ENCODE results near the gene HSBP1. TPM values are rescaled to one million over a fixed set of nuclear protein-coding genes. Genes with fewer than 3 reads are reported as not detected.

Gene HSBP1
- total RNA-seq, 2 experiments from 2014 or later, result 17.4 to 21.9 TPM

DNA sequence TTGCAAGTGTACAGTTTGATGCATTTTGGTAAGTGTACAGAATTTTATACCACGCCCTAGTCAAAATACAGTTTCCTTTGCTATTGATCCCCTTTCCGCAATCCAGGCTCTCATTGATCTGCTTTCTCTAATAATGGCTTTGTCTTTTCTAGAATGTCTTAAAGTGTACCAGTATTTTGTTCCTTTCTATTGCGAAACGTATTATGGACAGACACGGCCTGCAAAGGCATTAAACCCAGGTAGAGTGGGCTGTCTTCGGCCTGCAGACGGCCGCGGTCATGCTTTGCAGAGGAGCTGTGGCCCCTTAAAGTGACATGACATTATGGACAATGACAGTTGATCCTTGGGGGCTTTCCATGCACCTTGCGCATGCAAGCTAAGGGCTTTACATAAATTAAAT lies 15.9 kb upstream of the HSBP1 start:
- H3K27me3 Mint-ChIP-seq, result peaks cover 14% of the 10 kb centered on the region
- no peaks in the 10 kb centered on the region for H3K4me1 Mint-ChIP-seq (ENCODE audit: low read depth)
- Histone ChIP-seq H3K9me3 (ENCODE audit: control insufficient read depth in 1 of 2, insufficient read depth in 1 of 2, low read length in 2 of 2) (no peaks in the 10 kb centered on the region), H3K4me3 (ENCODE audit: low read length) (no peak overlapping the region), H3K4me1 (ENCODE audit: insufficient read depth, low read length) (no peaks in the 10 kb centered on the region), H3K27me3 (ENCODE audit: control insufficient read depth in 1 of 2, insufficient read depth in 2 of 2, low read length in 2 of 2) (no peaks in the 10 kb centered on the region), H3K36me3 (ENCODE audit: insufficient read depth, low read length) (no peaks in the 10 kb centered on the region), H3K27ac (ENCODE audit: low read depth in 1 of 2, low read length in 2 of 2) (no peak overlapping the region)
- ATAC-seq (ENCODE audit: poor library complexity) (no peak), DNase-seq (no peak)
- TF ChIP-seq, protein P1, sequence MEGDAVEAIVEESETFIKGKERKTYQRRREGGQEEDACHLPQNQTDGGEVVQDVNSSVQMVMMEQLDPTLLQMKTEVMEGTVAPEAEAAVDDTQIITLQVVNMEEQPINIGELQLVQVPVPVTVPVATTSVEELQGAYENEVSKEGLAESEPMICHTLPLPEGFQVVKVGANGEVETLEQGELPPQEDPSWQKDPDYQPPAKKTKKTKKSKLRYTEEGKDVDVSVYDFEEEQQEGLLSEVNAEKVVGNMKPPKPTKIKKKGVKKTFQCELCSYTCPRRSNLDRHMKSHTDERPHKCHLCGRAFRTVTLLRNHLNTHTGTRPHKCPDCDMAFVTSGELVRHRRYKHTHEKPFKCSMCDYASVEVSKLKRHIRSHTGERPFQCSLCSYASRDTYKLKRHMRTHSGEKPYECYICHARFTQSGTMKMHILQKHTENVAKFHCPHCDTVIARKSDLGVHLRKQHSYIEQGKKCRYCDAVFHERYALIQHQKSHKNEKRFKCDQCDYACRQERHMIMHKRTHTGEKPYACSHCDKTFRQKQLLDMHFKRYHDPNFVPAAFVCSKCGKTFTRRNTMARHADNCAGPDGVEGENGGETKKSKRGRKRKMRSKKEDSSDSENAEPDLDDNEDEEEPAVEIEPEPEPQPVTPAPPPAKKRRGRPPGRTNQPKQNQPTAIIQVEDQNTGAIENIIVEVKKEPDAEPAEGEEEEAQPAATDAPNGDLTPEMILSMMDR (IDR thresholded peaks at IDR 0.05), result no peak
- no peak overlapping the region for H3K4me3 Mint-ChIP-seq
- intact Hi-C loops (cut with DNase I, micrococcal nuclease), result no loop called here
- no peaks in the 10 kb centered on the region for H3K36me3 Mint-ChIP-seq (ENCODE audit: low read depth)
- no peak overlapping the region for H3K27ac Mint-ChIP-seq
- H3K9me3 Mint-ChIP-seq, result no peaks in the 10 kb centered on the region
- ChIA-PET POLR2A (no interaction called here), CTCF (no interaction called here)

- Histone ChIP-seq H3K4me3 (ENCODE audit: low read length) (no peak overlapping the region), H3K27ac (ENCODE audit: low read depth in 1 of 2, low read length in 2 of 2) (no peak overlapping the region), H3K36me3 (ENCODE audit: insufficient read depth, low read length) (no peaks in the 10 kb centered on the region), H3K27me3 (ENCODE audit: control insufficient read depth in 1 of 2, insufficient read depth in 2 of 2, low read length in 2 of 2) (no peaks in the 10 kb centered on the region), H3K9me3 (ENCODE audit: control insufficient read depth in 1 of 2, insufficient read depth in 1 of 2, low read length in 2 of 2) (no peaks in the 10 kb centered on the region), H3K4me1 (ENCODE audit: insufficient read depth, low read length) (no peaks in the 10 kb centered on the region)
- DNase-seq (no peak), ATAC-seq (ENCODE audit: poor library complexity) (no peak)
- POLR2A ChIA-PET, result no interaction called here
- Mint-ChIP-seq H3K27ac (no peak overlapping the region), H3K4me1 (ENCODE audit: low read depth) (no peaks in the 10 kb centered on the region), H3K4me3 (no peak overlapping the region), H3K9me3 (no peaks in the 10 kb centered on the region), H3K36me3 (ENCODE audit: low read depth) (no peaks in the 10 kb centered on the region), H3K27me3 (peaks cover 17% of the 10 kb centered on the region)
- CTCF ChIA-PET, result no interaction called here
- intact Hi-C loops (cut with DNase I, micrococcal nuclease), result no loop called here
- TF ChIP-seq, protein P1 (IDR thresholded peaks at IDR 0.05), result no peak
Measured at GRCh38 chr16:83792391-83792790, 15.4 kb upstream of the HSBP1 start.

DNA sequence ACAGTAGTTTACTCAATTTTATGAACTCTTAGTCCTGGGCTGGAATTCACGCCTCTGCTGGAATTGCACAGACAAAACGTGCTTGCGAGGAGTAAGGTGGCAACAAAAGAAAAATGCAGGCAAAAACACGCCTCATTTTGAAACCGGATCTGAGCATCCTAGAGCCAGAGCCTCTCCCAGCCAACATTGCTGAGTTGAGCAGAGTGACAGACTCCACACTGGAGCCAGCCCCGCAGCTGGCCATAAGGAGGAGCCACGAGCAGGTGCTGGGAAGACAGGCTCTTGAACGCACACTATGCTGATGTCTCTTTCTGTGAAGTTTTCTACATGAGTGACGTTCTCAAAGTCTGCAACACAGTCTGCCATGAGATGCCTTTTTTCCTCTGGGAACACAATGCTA lies 14.6 kb upstream of the HSBP1 start:
- H3K36me3 Mint-ChIP-seq (ENCODE audit: low read depth), result no peaks in the 10 kb centered on the region
- H3K9me3 Mint-ChIP-seq, result no peaks in the 10 kb centered on the region
- no peaks in the 10 kb centered on the region for H3K9me3 ChIP-seq (ENCODE audit: control insufficient read depth in 1 of 2, insufficient read depth in 1 of 2, low read length in 2 of 2)
- H3K27me3 Mint-ChIP-seq, result peaks cover 17% of the 10 kb centered on the region
- H3K4me1 Mint-ChIP-seq (ENCODE audit: low read depth), result no peaks in the 10 kb centered on the region
- ATAC-seq (ENCODE audit: poor library complexity), result no peak
- no peak for DNase-seq
- H3K4me1 ChIP-seq (ENCODE audit: insufficient read depth, low read length), result no peaks in the 10 kb centered on the region
- TF ChIP-seq, protein P1 (IDR thresholded peaks at IDR 0.05), result no peak
- H3K27me3 ChIP-seq (ENCODE audit: control insufficient read depth in 1 of 2, insufficient read depth in 2 of 2, low read length in 2 of 2), result peaks cover 0 to under 1% of the 10 kb centered on the region in 2 experiments
- H3K36me3 ChIP-seq (ENCODE audit: insufficient read depth, low read length), result no peaks in the 10 kb centered on the region
- intact Hi-C loops (cut with DNase I, micrococcal nuclease), result no loop called here
- no peak overlapping the region for H3K27ac ChIP-seq (ENCODE audit: low read depth in 1 of 2, low read length in 2 of 2)
- H3K4me3 Mint-ChIP-seq, result no peak overlapping the region
- H3K27ac Mint-ChIP-seq, result no peak overlapping the region
- CTCF ChIA-PET, result no interaction called here
- POLR2A ChIA-PET, result no interaction called here
- no peak overlapping the region for H3K4me3 ChIP-seq (ENCODE audit: low read length)

All from CD4-positive, alpha-beta T cell (primary cell).